WTC11 (cell line): ENCODE results near the gene ADAMTS9. TPM values are rescaled to one million over a fixed set of nuclear protein-coding genes. Genes with fewer than 3 reads are reported as not detected.

ENCODE experiments used
- ATAC-seq: fragments of 200-7000 bp; cut with Tn5 transposase; 2 replicates; pipeline ENCODE4 v1.10.0; 2021; ENCODE audit warnings: mild to moderate bottlenecking, moderate library complexity
- CTCF ChIA-PET: fragments of 300-600 bp; sonication (Branson Sonifier 250); formaldehyde crosslinking; loops from one replicate; lab custom pipeline; 2021; ENCODE audit warnings: antibody characterized with exemption; lab: Charles Lee
- POLR2A ChIA-PET: fragments of 350-600 bp; sonication (Branson Sonifier 250); formaldehyde crosslinking; loops from one replicate; lab custom pipeline; 2021; ENCODE audit warnings: antibody characterized with exemption; lab: Charles Lee
- DNase-seq: peaks from one replicate; pipeline ENCODE4 v3.0.0; 2021; ENCODE audit warnings: low spot score
- H3K27ac Mint-ChIP-seq: 2 replicates; pipeline ENCODE4 v1.8.0; 2021; ENCODE audit warnings: mixed read lengths
- H3K27me3 Mint-ChIP-seq: 2 replicates; pipeline ENCODE4 v1.8.0; 2021; ENCODE audit warnings: low read depth, mild to moderate bottlenecking, moderate library complexity, mixed read lengths
- H3K36me3 Mint-ChIP-seq: 2 replicates; pipeline ENCODE4 v1.8.0; 2021; ENCODE audit warnings: mixed read lengths
- H3K4me1 Mint-ChIP-seq: 2 replicates; pipeline ENCODE4 v1.8.0; 2022; ENCODE audit warnings: mixed read lengths
- H3K4me3 Mint-ChIP-seq: 2 replicates; pipeline ENCODE4 v1.8.0; 2021; ENCODE audit warnings: mild to moderate bottlenecking, moderate library complexity, mixed read lengths
- H3K9me3 Mint-ChIP-seq: 2 replicates; pipeline ENCODE4 v1.8.0; 2021; ENCODE audit warnings: mixed read lengths
- CREM ChIP-seq: sonication (generic); formaldehyde crosslinking; IDR thresholded peaks from 2 replicates; pipeline ENCODE4 v1.8.1; 2022; ENCODE audit warnings: mild to moderate bottlenecking, missing genetic modification reagents, moderate library complexity
- CTCF ChIP-seq: fragments of 200-600 bp; IDR thresholded peaks from 2 replicates; pipeline ENCODE4 v1.8.0; 2022; ENCODE audit warnings: antibody characterized with exemption
- GABPB1 ChIP-seq: sonication (generic); formaldehyde crosslinking; IDR thresholded peaks from 2 replicates; pipeline ENCODE4 v1.8.1; 2023; ENCODE audit warnings: mild to moderate bottlenecking, missing genetic modification reagents
- GTF2I ChIP-seq: fragments of 250-450 bp; sonication (Bioruptor Pico); conservative IDR thresholded peaks from 2 replicates; pipeline ENCODE4 v1.4.0; 2021; ENCODE audit warnings: mild to moderate bottlenecking
- HMGA2 ChIP-seq: fragments of 250-450 bp; sonication (Bioruptor Pico); IDR thresholded peaks from 2 replicates; pipeline ENCODE4 v1.4.0; 2021; ENCODE audit warnings: mild to moderate bottlenecking, moderate library complexity
- IRF2 ChIP-seq: sonication (generic); formaldehyde crosslinking; IDR thresholded peaks from 2 replicates; pipeline ENCODE4 v1.8.0; 2022; ENCODE audit warnings: low read depth, missing genetic modification reagents, borderline replicate concordance
- KAT7 ChIP-seq: sonication (generic); formaldehyde crosslinking; IDR thresholded peaks from 2 replicates; pipeline ENCODE4 v1.8.1; 2023; ENCODE audit warnings: missing genetic modification reagents, mild to moderate bottlenecking, borderline replicate concordance
- NFYB ChIP-seq: sonication (generic); formaldehyde crosslinking; conservative IDR thresholded peaks from 2 replicates; pipeline ENCODE4 v1.8.0; 2022; ENCODE audit warnings: low read depth, missing genetic modification reagents
- NR1H2 ChIP-seq: sonication (generic); formaldehyde crosslinking; IDR thresholded peaks from 2 replicates; pipeline ENCODE4 v1.9.0; 2021; ENCODE audit warnings: mild to moderate bottlenecking, moderate library complexity, missing genetic modification reagents
- PRRX2 ChIP-seq: fragments of 250-450 bp; sonication (Bioruptor Pico); IDR thresholded peaks from 2 replicates; pipeline ENCODE4 v1.8.0; 2021; ENCODE audit warnings: mild to moderate bottlenecking
- RORB ChIP-seq: fragments of 250-450 bp; sonication (Bioruptor Pico); IDR thresholded peaks from 2 replicates; pipeline ENCODE4 v1.9.0; 2021; ENCODE audit warnings: mild to moderate bottlenecking
- ZNF219 ChIP-seq: sonication (generic); formaldehyde crosslinking; IDR thresholded peaks from 2 replicates; pipeline ENCODE4 v1.8.0; 2023; ENCODE audit warnings: missing genetic modification reagents, mild to moderate bottlenecking, borderline replicate concordance
- ZNF396 ChIP-seq: fragments of 250-450 bp; sonication (Bioruptor Pico); IDR thresholded peaks from 2 replicates; pipeline ENCODE4 v1.8.0; 2021; ENCODE audit warnings: mild to moderate bottlenecking, moderate library complexity, borderline replicate concordance
- ZNF423 ChIP-seq: fragments of 250-450 bp; sonication (Bioruptor Pico); IDR thresholded peaks from 2 replicates; pipeline ENCODE4 v2.1.2; 2022; ENCODE audit warnings: mild to moderate bottlenecking, moderate library complexity
- ZNF512 ChIP-seq: sonication (generic); formaldehyde crosslinking; IDR thresholded peaks from 2 replicates; pipeline ENCODE4 v1.8.1; 2022; ENCODE audit warnings: missing genetic modification reagents, borderline replicate concordance
- ZSCAN18 ChIP-seq: fragments of 250-450 bp; sonication (Bioruptor Pico); IDR thresholded peaks from 2 replicates; pipeline ENCODE4 v2.1.2; 2022; ENCODE audit warnings: mild to moderate bottlenecking, moderate library complexity
- total RNA-seq: library from RNA; stranded (reverse); gene quantifications from 3 replicates; pipeline ENCODE4 v1.2.3, GENCODE V29; 2021
- TF ChIP-seq, protein P1 (sequence below): sonication (generic); formaldehyde crosslinking; IDR thresholded peaks from 2 replicates; pipeline ENCODE4 v1.8.1; 2023; ENCODE audit warnings: mild to moderate bottlenecking, missing genetic modification reagents, borderline replicate concordance
- TF ChIP-seq, protein P2 (sequence below): sonication (generic); formaldehyde crosslinking; conservative IDR thresholded peaks from 2 replicates; pipeline ENCODE4 v1.8.1; 2023; ENCODE audit warnings: mild to moderate bottlenecking, low read depth, missing genetic modification reagents, moderate library complexity

The ADAMTS9 gene
- total RNA-seq, 1 experiment from 2014 or later, result 3.1 TPM

GRCh38 chr3:64642327-64643151 lies 45.3 kb downstream of the ADAMTS9 start (continued):
- no peak for TF ChIP-seq CTCF
- no peak for TF ChIP-seq ZNF512 (CRISPR knock-in tag)
- no peak for TF ChIP-seq ZSCAN18 (CRISPR knock-in tag)
- TF ChIP-seq NFYB (CRISPR knock-in tag), result no peak
- TF ChIP-seq, protein P1, sequence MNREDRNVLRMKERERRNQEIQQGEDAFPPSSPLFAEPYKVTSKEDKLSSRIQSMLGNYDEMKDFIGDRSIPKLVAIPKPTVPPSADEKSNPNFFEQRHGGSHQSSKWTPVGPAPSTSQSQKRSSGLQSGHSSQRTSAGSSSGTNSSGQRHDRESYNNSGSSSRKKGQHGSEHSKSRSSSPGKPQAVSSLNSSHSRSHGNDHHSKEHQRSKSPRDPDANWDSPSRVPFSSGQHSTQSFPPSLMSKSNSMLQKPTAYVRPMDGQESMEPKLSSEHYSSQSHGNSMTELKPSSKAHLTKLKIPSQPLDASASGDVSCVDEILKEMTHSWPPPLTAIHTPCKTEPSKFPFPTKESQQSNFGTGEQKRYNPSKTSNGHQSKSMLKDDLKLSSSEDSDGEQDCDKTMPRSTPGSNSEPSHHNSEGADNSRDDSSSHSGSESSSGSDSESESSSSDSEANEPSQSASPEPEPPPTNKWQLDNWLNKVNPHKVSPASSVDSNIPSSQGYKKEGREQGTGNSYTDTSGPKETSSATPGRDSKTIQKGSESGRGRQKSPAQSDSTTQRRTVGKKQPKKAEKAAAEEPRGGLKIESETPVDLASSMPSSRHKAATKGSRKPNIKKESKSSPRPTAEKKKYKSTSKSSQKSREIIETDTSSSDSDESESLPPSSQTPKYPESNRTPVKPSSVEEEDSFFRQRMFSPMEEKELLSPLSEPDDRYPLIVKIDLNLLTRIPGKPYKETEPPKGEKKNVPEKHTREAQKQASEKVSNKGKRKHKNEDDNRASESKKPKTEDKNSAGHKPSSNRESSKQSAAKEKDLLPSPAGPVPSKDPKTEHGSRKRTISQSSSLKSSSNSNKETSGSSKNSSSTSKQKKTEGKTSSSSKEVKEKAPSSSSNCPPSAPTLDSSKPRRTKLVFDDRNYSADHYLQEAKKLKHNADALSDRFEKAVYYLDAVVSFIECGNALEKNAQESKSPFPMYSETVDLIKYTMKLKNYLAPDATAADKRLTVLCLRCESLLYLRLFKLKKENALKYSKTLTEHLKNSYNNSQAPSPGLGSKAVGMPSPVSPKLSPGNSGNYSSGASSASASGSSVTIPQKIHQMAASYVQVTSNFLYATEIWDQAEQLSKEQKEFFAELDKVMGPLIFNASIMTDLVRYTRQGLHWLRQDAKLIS (CRISPR knock-in tag), result no peak
- TF ChIP-seq, protein P2, sequence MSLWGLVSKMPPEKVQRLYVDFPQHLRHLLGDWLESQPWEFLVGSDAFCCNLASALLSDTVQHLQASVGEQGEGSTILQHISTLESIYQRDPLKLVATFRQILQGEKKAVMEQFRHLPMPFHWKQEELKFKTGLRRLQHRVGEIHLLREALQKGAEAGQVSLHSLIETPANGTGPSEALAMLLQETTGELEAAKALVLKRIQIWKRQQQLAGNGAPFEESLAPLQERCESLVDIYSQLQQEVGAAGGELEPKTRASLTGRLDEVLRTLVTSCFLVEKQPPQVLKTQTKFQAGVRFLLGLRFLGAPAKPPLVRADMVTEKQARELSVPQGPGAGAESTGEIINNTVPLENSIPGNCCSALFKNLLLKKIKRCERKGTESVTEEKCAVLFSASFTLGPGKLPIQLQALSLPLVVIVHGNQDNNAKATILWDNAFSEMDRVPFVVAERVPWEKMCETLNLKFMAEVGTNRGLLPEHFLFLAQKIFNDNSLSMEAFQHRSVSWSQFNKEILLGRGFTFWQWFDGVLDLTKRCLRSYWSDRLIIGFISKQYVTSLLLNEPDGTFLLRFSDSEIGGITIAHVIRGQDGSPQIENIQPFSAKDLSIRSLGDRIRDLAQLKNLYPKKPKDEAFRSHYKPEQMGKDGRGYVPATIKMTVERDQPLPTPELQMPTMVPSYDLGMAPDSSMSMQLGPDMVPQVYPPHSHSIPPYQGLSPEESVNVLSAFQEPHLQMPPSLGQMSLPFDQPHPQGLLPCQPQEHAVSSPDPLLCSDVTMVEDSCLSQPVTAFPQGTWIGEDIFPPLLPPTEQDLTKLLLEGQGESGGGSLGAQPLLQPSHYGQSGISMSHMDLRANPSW (CRISPR knock-in tag), result no peak
- no peak for TF ChIP-seq GABPB1 (CRISPR knock-in tag)
- TF ChIP-seq, all 79 proteins: peak for 0

GRCh38 chr3:64638981-64639481 lies 48.8 kb downstream of the ADAMTS9 start:
- Mint-ChIP-seq H3K4me1 (peaks cover 35% of the 10 kb centered on the region), H3K27ac (no peak overlapping the region), H3K4me3 (no peak overlapping the region), H3K9me3 (peaks cover 1% of the 10 kb centered on the region; the same call in 1 of the 2 replicates), H3K27me3 (no peaks in the 10 kb centered on the region), H3K36me3 (no peaks in the 10 kb centered on the region)
- POLR2A ChIA-PET, result no interaction called here
- DNase-seq (no peak), ATAC-seq (no peak)
- CTCF ChIA-PET, result interaction anchor here (1.2 kb wide), 1 partner anchor 109 kb away, joined by 3 read pairs; no protein-coding TSS in a partner anchor
- no peak for TF ChIP-seq GABPB1 (CRISPR knock-in tag)
- TF ChIP-seq ZNF423 (CRISPR knock-in tag), result no peak
- TF ChIP-seq KAT7, result no peak
- TF ChIP-seq GTF2I, result no peak
- TF ChIP-seq HMGA2 (CRISPR knock-in tag), result no peak
- no peak for TF ChIP-seq CTCF
- no peak for TF ChIP-seq IRF2 (CRISPR knock-in tag)
- TF ChIP-seq CREM (CRISPR knock-in tag), result no peak
- no peak for TF ChIP-seq ZNF219 (CRISPR knock-in tag)
- no peak for TF ChIP-seq PRRX2 (CRISPR knock-in tag)
- TF ChIP-seq RORB, result no peak
- no peak for TF ChIP-seq ZNF396 (CRISPR knock-in tag)
- TF ChIP-seq ZSCAN18 (CRISPR knock-in tag), result no peak
- TF ChIP-seq NR1H2, result no peak
